Liver (tissue), 9 donors: Measurements from ENCODE around the gene KCNN3. TPM values are rescaled to one million over a fixed set of nuclear protein-coding genes. Genes with fewer than 3 reads are reported as not detected.

Source experiments
- DNase-seq: peaks from one replicate; pipeline ENCODE4 v3.0.0-alpha.2; 2017; ENCODE audit warnings: low spot score
- H3K27ac ChIP-seq, 2 donors: one replicate each; pipeline ENCODE4 v1.7.0; 2013; ENCODE audit warnings: inconsistent platforms in 2 of 2, low read length in 2 of 2, control low read depth in 1 of 2, low read depth in 1 of 2, mild to moderate bottlenecking in 1 of 2
- H3K27me3 ChIP-seq, 4 donors: one replicate each; pipeline versions ENCODE4 v1.6.1 to v1.7.0; 2013; ENCODE audit warnings: low read length in 3 of 4, inconsistent platforms in 1 of 4, mild to moderate bottlenecking in 1 of 4, moderate library complexity in 1 of 4; ENCODE audit not compliant: control insufficient read depth in 4 of 4, insufficient read depth in 4 of 4
- H3K36me3 ChIP-seq, 4 donors: one replicate each; pipeline versions ENCODE4 v1.6.1 to v1.7.0; 2013; ENCODE audit warnings: low read length in 3 of 4, mild to moderate bottlenecking in 3 of 4, low read depth in 1 of 4, moderate library complexity in 1 of 4; ENCODE audit not compliant: control insufficient read depth in 4 of 4, insufficient read depth in 3 of 4
- H3K4me1 ChIP-seq, 4 donors: one replicate each; pipeline versions ENCODE4 v1.6.1 to v1.7.0; 2013; ENCODE audit warnings: low read length in 3 of 4, mild to moderate bottlenecking in 3 of 4, moderate library complexity in 1 of 4; ENCODE audit not compliant: control insufficient read depth in 4 of 4, insufficient read depth in 4 of 4
- H3K4me3 ChIP-seq, 3 donors: one replicate each; pipeline versions ENCODE4 v1.6.1 to v1.7.0; 2013; ENCODE audit warnings: low read length in 3 of 3, control low read depth in 1 of 3, low read depth in 1 of 3, mild to moderate bottlenecking in 1 of 3
- H3K9ac ChIP-seq, 2 donors: one replicate each; pipeline ENCODE4 v1.7.0; 2013; ENCODE audit warnings: low read length in 2 of 2, mild to moderate bottlenecking in 2 of 2, moderate library complexity in 2 of 2, control low read depth in 1 of 2, low read depth in 1 of 2
- H3K9me3 ChIP-seq, 4 donors: one replicate each; pipeline versions ENCODE4 v1.6.1 to v1.7.0; 2013; ENCODE audit warnings: low read length in 3 of 4; ENCODE audit not compliant: control insufficient read depth in 4 of 4
- EGR1 ChIP-seq, 2 donors: IDR thresholded peaks; 2 replicates each; pipeline ENCODE4 v1.6.1; 2016 to 2018; ENCODE audit warnings: antibody characterized with exemption in 2 of 2, low read depth in 2 of 2
- FOXA1 ChIP-seq: IDR thresholded peaks from 2 replicates; pipeline ENCODE4 v1.6.1; 2016; ENCODE audit warnings: antibody characterized with exemption
- FOXA2 ChIP-seq: IDR thresholded peaks from 2 replicates; pipeline ENCODE4 v1.6.1; 2016; ENCODE audit warnings: antibody characterized with exemption
- GABPA ChIP-seq, 2 donors: IDR thresholded peaks in 1 of 2; conservative IDR thresholded peaks in 1 of 2; 2 replicates each; pipeline ENCODE4 v1.6.1; 2016; ENCODE audit warnings: antibody characterized with exemption in 2 of 2, mild to moderate bottlenecking in 1 of 2, moderate library complexity in 1 of 2
- HNF4A ChIP-seq, 2 donors: conservative IDR thresholded peaks; 2 replicates each; pipeline ENCODE4 v1.6.1; 2016; ENCODE audit warnings: antibody characterized with exemption in 2 of 2, mild to moderate bottlenecking in 2 of 2
- HNF4G ChIP-seq: IDR thresholded peaks from 2 replicates; pipeline ENCODE4 v1.6.1; 2016; ENCODE audit warnings: antibody characterized with exemption
- JUND ChIP-seq, 2 donors: IDR thresholded peaks; 2 replicates each; pipeline ENCODE4 v1.6.1; 2016; ENCODE audit warnings: antibody characterized with exemption in 2 of 2
- RAD21 ChIP-seq, 2 donors: IDR thresholded peaks; 2 replicates each; pipeline ENCODE4 v1.6.1; 2016; ENCODE audit warnings: antibody characterized with exemption in 2 of 2, mild to moderate bottlenecking in 2 of 2
- RXRA ChIP-seq, 2 donors: IDR thresholded peaks; 2 replicates each; pipeline ENCODE4 v1.6.1; 2017 to 2018; ENCODE audit warnings: antibody characterized with exemption in 2 of 2, mild to moderate bottlenecking in 1 of 2
- TAF1 ChIP-seq: conservative IDR thresholded peaks from 2 replicates; pipeline ENCODE4 v1.6.1; 2016; ENCODE audit warnings: antibody characterized with exemption, mild to moderate bottlenecking
- WGBS: extraction: QIAGEN DNeasy Blood & Tissue Kit; methylation state at CpG from one replicate; pipeline ENCODE4 v1.1.7; 2013; 5-methylcytosine and 5-hydroxymethylcytosine counted together
- polyA plus RNA-seq, 2 donors: library from polyadenylated mRNA; stranded (reverse) in 1 of 2; unstranded in 1 of 2; fragments of 200-250 nt in 1 of 2; fragments of >200 nt in 1 of 2; fragmentation: Nextera tagmentation in 1 of 2; extraction: Ambion mirVana in 1 of 2; gene quantifications; one replicate each; pipeline versions ENCODE4 v1.2.1 to v1.2.3, GENCODE V29; 2013 to 2015
- total RNA-seq, 2 donors: library from RNA; depleted of rRNA; stranded (reverse); fragments of >200 nt; gene quantifications; one replicate each; pipeline ENCODE4 v1.2.3, GENCODE V29; 2014
- TF ChIP-seq, protein P1 (sequence below): IDR thresholded peaks from 2 replicates; pipeline ENCODE4 v1.6.1; 2016; ENCODE audit warnings: antibody characterized with exemption
- TF ChIP-seq, protein P2 (sequence below): fragments of 150-350 bp; IDR thresholded peaks from 2 replicates; pipeline ENCODE4 v1.5.1; 2017; ENCODE audit warnings: improper control_type of control experiment, low read depth, low read length; ENCODE audit not compliant: missing input control
- TF ChIP-seq, protein P3 (sequence below): IDR thresholded peaks from 2 replicates; pipeline ENCODE4 v1.6.1; 2016; ENCODE audit warnings: antibody characterized with exemption
- donor health status: healthy.
- donor health status: healthy.
- donor health status: healthy.
- donor health status: healthy.
- donor health status: healthy.

KCNN3 gene
- total and polyA plus RNA-seq, 4 donors: 0.09 to 0.68 (median 0.15) TPM

DNA sequence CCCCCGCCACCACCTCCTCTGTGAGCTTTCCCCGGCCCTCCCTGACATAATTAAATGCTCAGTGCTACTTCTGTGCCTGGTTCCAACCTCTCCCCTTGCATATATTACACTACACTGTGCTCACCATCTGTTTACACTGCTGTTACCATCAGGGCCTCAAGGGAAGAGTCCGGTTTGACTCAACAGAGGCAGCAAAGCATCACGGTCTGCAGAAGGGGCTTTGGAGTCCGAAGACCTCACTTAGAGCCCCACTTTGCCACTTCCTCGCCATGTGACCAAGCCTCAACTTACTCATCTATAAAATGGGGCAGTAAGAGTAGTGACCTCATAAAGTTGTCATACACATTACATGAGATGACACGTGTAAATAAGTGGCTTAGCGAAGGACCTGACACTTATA, 27.4 kb downstream of the KCNN3 start:
- Histone ChIP-seq H3K36me3 (no peaks in the 10 kb centered on the region), H3K9ac (no peak overlapping the region), H3K27ac (no peak overlapping the region), H3K9me3 (no peaks in the 10 kb centered on the region), H3K4me3 (no peak overlapping the region), H3K4me1 (no peaks in the 10 kb centered on the region), H3K27me3 (no peaks in the 10 kb centered on the region)
- WGBS: 90% methylated on average over 7 of the region's 8 CpGs
- no peak for DNase-seq
- TF ChIP-seq GABPA (IDR thresholded peaks at IDR 0.05 in 1 of 2, conservative IDR thresholded peaks at IDR 0.05 in 1 of 2): no peak
- TF ChIP-seq, protein P1, sequence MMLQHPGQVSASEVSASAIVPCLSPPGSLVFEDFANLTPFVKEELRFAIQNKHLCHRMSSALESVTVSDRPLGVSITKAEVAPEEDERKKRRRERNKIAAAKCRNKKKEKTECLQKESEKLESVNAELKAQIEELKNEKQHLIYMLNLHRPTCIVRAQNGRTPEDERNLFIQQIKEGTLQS: no peak

GRCh38 chr1:154841384-154841783, 28.7 kb downstream of the KCNN3 start:
- H3K27ac ChIP-seq: no peak overlapping the region
- no peaks in the 10 kb centered on the region for H3K27me3 ChIP-seq
- no peaks in the 10 kb centered on the region for H3K9me3 ChIP-seq
- 83% methylated on average over 4 of the region's 4 CpGs for WGBS
- no peak overlapping the region for H3K4me3 ChIP-seq
- DNase-seq: no peak
- H3K4me1 ChIP-seq: no peaks in the 10 kb centered on the region
- no peak overlapping the region for H3K9ac ChIP-seq
- TF ChIP-seq, protein P2, sequence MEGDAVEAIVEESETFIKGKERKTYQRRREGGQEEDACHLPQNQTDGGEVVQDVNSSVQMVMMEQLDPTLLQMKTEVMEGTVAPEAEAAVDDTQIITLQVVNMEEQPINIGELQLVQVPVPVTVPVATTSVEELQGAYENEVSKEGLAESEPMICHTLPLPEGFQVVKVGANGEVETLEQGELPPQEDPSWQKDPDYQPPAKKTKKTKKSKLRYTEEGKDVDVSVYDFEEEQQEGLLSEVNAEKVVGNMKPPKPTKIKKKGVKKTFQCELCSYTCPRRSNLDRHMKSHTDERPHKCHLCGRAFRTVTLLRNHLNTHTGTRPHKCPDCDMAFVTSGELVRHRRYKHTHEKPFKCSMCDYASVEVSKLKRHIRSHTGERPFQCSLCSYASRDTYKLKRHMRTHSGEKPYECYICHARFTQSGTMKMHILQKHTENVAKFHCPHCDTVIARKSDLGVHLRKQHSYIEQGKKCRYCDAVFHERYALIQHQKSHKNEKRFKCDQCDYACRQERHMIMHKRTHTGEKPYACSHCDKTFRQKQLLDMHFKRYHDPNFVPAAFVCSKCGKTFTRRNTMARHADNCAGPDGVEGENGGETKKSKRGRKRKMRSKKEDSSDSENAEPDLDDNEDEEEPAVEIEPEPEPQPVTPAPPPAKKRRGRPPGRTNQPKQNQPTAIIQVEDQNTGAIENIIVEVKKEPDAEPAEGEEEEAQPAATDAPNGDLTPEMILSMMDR: no peak
- no peak for TF ChIP-seq JUND (IDR thresholded peaks at IDR 0.05)
- TF ChIP-seq FOXA1: no peak
- TF ChIP-seq, protein P1: no peak
- H3K36me3 ChIP-seq: no peaks in the 10 kb centered on the region

DNA sequence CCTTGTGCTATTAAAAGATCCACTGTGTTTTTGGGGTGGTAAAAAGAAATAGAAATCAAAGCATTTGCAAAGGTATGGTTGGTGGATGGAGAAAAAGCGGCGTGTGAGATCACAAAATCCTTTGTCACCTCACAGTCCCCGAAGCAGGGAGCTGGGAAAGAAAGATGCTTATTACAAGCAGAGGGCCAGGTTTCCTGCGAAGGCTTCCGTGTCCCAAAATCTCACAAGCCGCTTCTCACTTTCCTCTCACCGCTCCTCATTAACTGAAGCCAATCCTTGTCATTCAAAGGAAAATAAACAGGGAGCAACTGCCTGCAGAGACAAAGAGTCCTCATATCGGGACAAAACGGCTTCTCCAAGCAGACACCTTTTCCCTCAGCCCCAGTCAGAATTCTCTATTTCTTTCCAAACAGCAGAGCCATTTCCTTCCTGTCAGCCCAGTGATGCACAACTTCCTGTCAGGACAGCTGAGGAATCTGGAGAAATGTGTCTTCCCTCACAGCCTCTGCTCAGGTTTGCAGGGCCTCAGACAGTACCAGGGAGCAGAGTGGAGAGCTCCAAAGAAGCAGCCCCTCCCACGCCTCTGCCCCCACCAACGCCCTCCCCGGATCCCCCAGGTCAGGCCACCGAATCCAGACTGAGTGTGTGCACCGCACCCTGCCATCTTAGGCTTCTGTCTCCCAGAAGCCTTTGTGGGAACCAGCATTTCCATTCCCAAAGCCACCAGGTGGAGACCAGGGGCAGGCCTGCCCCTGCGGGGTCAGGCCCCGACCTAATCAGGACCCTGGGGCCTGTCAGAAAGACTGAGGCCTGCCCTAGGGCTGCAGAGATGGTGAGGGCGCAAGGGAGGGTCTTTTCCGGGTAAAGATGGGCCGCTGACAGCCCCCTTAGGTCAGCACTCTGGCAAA, 29.6 kb downstream of the KCNN3 start:
- 80% methylated on average over 19 of the region's 19 CpGs for WGBS
- TF ChIP-seq HNF4G (no peak), RXRA (IDR thresholded peaks at IDR 0.05) (no peak), HNF4A (conservative IDR thresholded peaks at IDR 0.05) (no peak), TAF1 (no peak), EGR1 (IDR thresholded peaks at IDR 0.05; ENCODE audit: low read depth in 2 of 2) (no peak), FOXA2 (no peak), RAD21 (IDR thresholded peaks at IDR 0.05) (no peak), GABPA (IDR thresholded peaks at IDR 0.05 in 1 of 2, conservative IDR thresholded peaks at IDR 0.05 in 1 of 2) (no peak)
- TF ChIP-seq, protein P3, sequence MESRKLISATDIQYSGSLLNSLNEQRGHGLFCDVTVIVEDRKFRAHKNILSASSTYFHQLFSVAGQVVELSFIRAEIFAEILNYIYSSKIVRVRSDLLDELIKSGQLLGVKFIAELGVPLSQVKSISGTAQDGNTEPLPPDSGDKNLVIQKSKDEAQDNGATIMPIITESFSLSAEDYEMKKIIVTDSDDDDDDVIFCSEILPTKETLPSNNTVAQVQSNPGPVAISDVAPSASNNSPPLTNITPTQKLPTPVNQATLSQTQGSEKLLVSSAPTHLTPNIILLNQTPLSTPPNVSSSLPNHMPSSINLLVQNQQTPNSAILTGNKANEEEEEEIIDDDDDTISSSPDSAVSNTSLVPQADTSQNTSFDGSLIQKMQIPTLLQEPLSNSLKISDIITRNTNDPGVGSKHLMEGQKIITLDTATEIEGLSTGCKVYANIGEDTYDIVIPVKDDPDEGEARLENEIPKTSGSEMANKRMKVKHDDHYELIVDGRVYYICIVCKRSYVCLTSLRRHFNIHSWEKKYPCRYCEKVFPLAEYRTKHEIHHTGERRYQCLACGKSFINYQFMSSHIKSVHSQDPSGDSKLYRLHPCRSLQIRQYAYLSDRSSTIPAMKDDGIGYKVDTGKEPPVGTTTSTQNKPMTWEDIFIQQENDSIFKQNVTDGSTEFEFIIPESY: no peak
- TF ChIP-seq, protein P1: no peak
- TF ChIP-seq, protein P2: no peak
- Histone ChIP-seq H3K4me3 (no peak overlapping the region), H3K27me3 (no peaks in the 10 kb centered on the region), H3K9ac (no peak overlapping the region), H3K9me3 (no peaks in the 10 kb centered on the region), H3K4me1 (no peaks in the 10 kb centered on the region), H3K27ac (no peak overlapping the region), H3K36me3 (no peaks in the 10 kb centered on the region)
- DNase-seq: no peak
